HL-60 (cell line): Measurements from ENCODE around the gene LINGO3.

ENCODE experiments used
- DNase-seq, 2 experiments: peaks; one replicate each; pipeline ENCODE4 v3.0.0-alpha.2; 2010 to 2020; ENCODE audit warnings: low read depth in 1 of 2, low spot score in 1 of 2
- H3K27ac ChIP-seq: fragments of 250-450 bp; sonication (Bioruptor Pico); replicated peaks from 2 replicates; pipeline ENCODE4 v1.5.1; 2020; ENCODE audit warnings: mild to moderate bottlenecking, moderate library complexity
- H3K27me3 ChIP-seq: fragments of 250-450 bp; sonication (Bioruptor Pico); 2 replicates; pipeline ENCODE4 v1.5.1; 2021; ENCODE audit warnings: mild to moderate bottlenecking, moderate library complexity; ENCODE audit not compliant: insufficient read depth, poor library complexity, severe bottlenecking
- H3K4me3 ChIP-seq: replicated peaks from 2 replicates; pipeline ENCODE4 v1.5.1; 2011; ENCODE audit warnings: mild to moderate bottlenecking, control low read depth, low read length; ENCODE audit not compliant: insufficient read depth
- CTCF ChIP-seq: IDR thresholded peaks from one replicate; pipeline ENCODE4 v1.5.1; 2011; ENCODE audit warnings: low read length, control low read depth, inconsistent platforms; ENCODE audit not compliant: insufficient read depth
- GABPA ChIP-seq: IDR thresholded peaks from 2 replicates; pipeline ENCODE4 v1.6.1; 2012; ENCODE audit warnings: low read depth
- POLR2AphosphoS5 ChIP-seq: IDR thresholded peaks from 2 replicates; pipeline ENCODE4 v1.6.1; 2012; ENCODE audit warnings: low read depth
- SPI1 ChIP-seq: IDR thresholded peaks from 2 replicates; pipeline ENCODE4 v1.6.1; 2012; ENCODE audit warnings: low read depth, mild to moderate bottlenecking, borderline replicate concordance
- TF ChIP-seq, protein P1 (sequence below): IDR thresholded peaks from 2 replicates; pipeline ENCODE4 v1.6.1; 2012; ENCODE audit warnings: low read depth; ENCODE audit not compliant: insufficient replicate concordance

LINGO3 gene

GRCh38 chr19:2320939-2321338 is 13.0 kb upstream of the LINGO3 start:
- TF ChIP-seq SPI1 = no peak
- TF ChIP-seq GABPA = no peak
- peak; percentile 52; the same call in 1 of the 2 replicates for TF ChIP-seq POLR2AphosphoS5
- Histone ChIP-seq H3K27me3 (no peaks in the 10 kb centered on the region), H3K27ac (no peak overlapping the region), H3K4me3 (no peak overlapping the region)
- no peak for DNase-seq

DNA sequence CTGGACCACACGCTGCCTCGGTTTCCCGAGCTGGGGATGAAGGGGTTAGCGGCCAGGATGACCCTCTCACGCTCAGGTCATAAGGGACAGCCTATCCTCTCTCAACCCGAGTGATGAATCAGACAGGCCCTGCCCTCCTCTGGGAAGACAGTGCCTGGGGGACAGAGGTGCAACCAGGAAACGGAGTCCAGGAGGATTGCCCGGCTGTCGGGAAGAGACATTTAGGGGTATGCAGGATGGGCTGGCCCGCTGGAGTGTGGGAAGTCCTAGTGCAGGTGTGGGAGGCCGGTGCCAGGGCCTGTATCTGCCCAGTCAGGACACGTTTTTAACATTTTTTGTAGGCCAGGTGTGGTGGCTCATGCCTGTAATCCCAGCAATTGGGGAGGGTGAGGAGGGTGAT is 12.1 kb upstream of the LINGO3 start:
- Histone ChIP-seq H3K27me3 (no peaks in the 10 kb centered on the region), H3K4me3 (no peak overlapping the region), H3K27ac (no peak overlapping the region)
- TF ChIP-seq SPI1 (no peak), CTCF (no peak), POLR2AphosphoS5 (no peak), GABPA (no peak)
- TF ChIP-seq, protein P1, sequence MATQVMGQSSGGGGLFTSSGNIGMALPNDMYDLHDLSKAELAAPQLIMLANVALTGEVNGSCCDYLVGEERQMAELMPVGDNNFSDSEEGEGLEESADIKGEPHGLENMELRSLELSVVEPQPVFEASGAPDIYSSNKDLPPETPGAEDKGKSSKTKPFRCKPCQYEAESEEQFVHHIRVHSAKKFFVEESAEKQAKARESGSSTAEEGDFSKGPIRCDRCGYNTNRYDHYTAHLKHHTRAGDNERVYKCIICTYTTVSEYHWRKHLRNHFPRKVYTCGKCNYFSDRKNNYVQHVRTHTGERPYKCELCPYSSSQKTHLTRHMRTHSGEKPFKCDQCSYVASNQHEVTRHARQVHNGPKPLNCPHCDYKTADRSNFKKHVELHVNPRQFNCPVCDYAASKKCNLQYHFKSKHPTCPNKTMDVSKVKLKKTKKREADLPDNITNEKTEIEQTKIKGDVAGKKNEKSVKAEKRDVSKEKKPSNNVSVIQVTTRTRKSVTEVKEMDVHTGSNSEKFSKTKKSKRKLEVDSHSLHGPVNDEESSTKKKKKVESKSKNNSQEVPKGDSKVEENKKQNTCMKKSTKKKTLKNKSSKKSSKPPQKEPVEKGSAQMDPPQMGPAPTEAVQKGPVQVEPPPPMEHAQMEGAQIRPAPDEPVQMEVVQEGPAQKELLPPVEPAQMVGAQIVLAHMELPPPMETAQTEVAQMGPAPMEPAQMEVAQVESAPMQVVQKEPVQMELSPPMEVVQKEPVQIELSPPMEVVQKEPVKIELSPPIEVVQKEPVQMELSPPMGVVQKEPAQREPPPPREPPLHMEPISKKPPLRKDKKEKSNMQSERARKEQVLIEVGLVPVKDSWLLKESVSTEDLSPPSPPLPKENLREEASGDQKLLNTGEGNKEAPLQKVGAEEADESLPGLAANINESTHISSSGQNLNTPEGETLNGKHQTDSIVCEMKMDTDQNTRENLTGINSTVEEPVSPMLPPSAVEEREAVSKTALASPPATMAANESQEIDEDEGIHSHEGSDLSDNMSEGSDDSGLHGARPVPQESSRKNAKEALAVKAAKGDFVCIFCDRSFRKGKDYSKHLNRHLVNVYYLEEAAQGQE = no peak
- no peak for DNase-seq

DNA sequence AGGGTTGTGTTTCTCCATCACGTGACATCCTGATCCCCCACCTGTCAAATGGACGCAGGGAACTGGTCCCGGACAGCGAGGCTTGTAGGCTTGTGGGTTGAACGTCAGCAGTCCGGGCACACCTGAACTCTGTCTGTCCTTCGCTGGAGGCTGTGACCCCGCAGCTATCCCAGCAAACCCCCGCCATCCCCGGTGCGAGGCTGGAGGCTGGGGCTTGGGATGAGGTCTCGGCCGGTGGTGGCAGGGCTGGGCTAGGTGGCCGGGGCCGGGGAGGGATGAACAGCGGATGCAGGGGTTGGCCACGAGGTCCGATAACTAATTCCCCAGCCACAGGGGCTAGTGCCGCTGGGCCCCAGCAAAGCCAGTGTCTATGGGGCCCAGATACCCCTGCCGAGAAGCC is 11.6 kb upstream of the LINGO3 start:
- no peak overlapping the region for H3K27ac ChIP-seq
- H3K4me3 ChIP-seq = no peak overlapping the region
- no peak for DNase-seq
- H3K27me3 ChIP-seq = no peaks in the 10 kb centered on the region
- no peak for TF ChIP-seq POLR2AphosphoS5
- TF ChIP-seq, protein P1 = no peak
- no peak for TF ChIP-seq SPI1
- no peak for TF ChIP-seq CTCF
- TF ChIP-seq GABPA = no peak

DNA sequence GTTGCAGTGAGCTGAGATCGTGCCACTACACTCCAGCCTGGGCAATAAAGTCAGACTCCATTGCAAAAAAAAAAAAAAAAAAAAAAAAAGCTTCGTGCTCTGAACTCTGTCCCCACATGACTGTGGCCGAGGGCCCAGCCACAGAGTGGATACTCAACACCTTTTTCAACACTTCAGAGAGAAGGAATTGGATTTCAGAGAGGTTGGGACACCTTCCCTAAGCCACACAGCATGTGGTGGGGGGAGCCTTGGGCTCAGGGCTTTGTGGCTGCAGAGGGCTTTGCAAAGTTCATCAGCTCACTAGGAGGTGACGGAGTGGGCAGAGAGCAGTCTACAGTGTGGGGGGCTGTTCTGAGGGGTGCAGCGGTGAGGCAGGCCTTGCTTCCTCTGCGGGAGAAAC is 11.0 kb upstream of the LINGO3 start:
- Histone ChIP-seq H3K4me3 (no peak overlapping the region), H3K27me3 (no peaks in the 10 kb centered on the region), H3K27ac (no peak overlapping the region)
- TF ChIP-seq, protein P1 = no peak
- TF ChIP-seq GABPA (no peak), SPI1 (no peak), CTCF (no peak), POLR2AphosphoS5 (no peak)
- DNase-seq = no peak
